Measurements from ENCODE around the gene EPB42.
"Not testable (repeated sequence)": the region's sequence is repeated elsewhere in the genome, so short reads cannot be mapped to it uniquely, and the experiment has no call there.

EPB42 gene

GRCh38 chr15:43241100-43241499 is 20.3 kb upstream of the EPB42 start:
- no peak for DNase-seq (ENCODE audit: low spot score)

- no peak for DNase-seq (ENCODE audit: low spot score)
Observed at GRCh38 chr15:43239732-43240491, 19.1 kb upstream of the EPB42 start.

- DNase-seq (ENCODE audit: low spot score): no peak
Observed at GRCh38 chr15:43238671-43239131, 17.9 kb upstream of the EPB42 start.

GRCh38 chr15:43237842-43238470 is 17.1 kb upstream of the EPB42 start:
- DNase-seq (ENCODE audit: low spot score): no peak

GRCh38 chr15:43235536-43235935 is 14.7 kb upstream of the EPB42 start:
- no peak for DNase-seq (ENCODE audit: low spot score)

- DNase-seq (ENCODE audit: low spot score): no peak
Observed at GRCh38 chr15:43232289-43232874, 11.6 kb upstream of the EPB42 start.

- DNase-seq (ENCODE audit: low spot score): no peak
Observed at GRCh38 chr15:43230640-43231115, 9.9 kb upstream of the EPB42 start.

GRCh38 chr15:43229977-43230376 is 9.2 kb upstream of the EPB42 start:
- no peak for DNase-seq (ENCODE audit: low spot score)

GRCh38 chr15:43226436-43227305 is 5.9 kb upstream of the EPB42 start:
- DNase-seq (ENCODE audit: low spot score): no peak

- not testable (repeated sequence) for DNase-seq (ENCODE audit: low spot score)
Observed at GRCh38 chr15:43225950-43226255, 5.1 kb upstream of the EPB42 start.

- no peak for DNase-seq (ENCODE audit: low spot score)
Observed at GRCh38 chr15:43225201-43225949, 4.6 kb upstream of the EPB42 start.

- DNase-seq (ENCODE audit: low spot score): no peak
Observed at GRCh38 chr15:43221422-43221821, 604 bp upstream of the EPB42 start.

GRCh38 chr15:43219929-43220928 is 589 bp downstream of the EPB42 start:
- no peak for DNase-seq (ENCODE audit: low spot score)

- peak; percentile 76 for DNase-seq (ENCODE audit: low spot score)
Observed at GRCh38 chr15:43218908-43219706, 1.7 kb downstream of the EPB42 start.

GRCh38 chr15:43215961-43216360 is 4.9 kb downstream of the EPB42 start:
- DNase-seq (ENCODE audit: low spot score): no peak

GRCh38 chr15:43214592-43215295 is 6.1 kb downstream of the EPB42 start:
- no peak for DNase-seq (ENCODE audit: low spot score)

GRCh38 chr15:43214169-43214568 is 6.6 kb downstream of the EPB42 start:
- DNase-seq (ENCODE audit: low spot score): no peak

GRCh38 chr15:43213466-43213865 is 7.4 kb downstream of the EPB42 start:
- no peak for DNase-seq (ENCODE audit: low spot score)

GRCh38 chr15:43212951-43213350 is 7.9 kb downstream of the EPB42 start:
- no peak for DNase-seq (ENCODE audit: low spot score)
